ENCODE results near the gene USP4. TPM values are rescaled to one million over a fixed set of nuclear protein-coding genes. Genes with fewer than 3 reads are reported as not detected.
"Not testable (repeated sequence)": the region's sequence is repeated elsewhere in the genome, so short reads cannot be mapped to it uniquely, and the experiment has no call there.

USP4 gene
- total RNA-seq, 1 donor from 2014 or later = 34.7 TPM

DNA sequence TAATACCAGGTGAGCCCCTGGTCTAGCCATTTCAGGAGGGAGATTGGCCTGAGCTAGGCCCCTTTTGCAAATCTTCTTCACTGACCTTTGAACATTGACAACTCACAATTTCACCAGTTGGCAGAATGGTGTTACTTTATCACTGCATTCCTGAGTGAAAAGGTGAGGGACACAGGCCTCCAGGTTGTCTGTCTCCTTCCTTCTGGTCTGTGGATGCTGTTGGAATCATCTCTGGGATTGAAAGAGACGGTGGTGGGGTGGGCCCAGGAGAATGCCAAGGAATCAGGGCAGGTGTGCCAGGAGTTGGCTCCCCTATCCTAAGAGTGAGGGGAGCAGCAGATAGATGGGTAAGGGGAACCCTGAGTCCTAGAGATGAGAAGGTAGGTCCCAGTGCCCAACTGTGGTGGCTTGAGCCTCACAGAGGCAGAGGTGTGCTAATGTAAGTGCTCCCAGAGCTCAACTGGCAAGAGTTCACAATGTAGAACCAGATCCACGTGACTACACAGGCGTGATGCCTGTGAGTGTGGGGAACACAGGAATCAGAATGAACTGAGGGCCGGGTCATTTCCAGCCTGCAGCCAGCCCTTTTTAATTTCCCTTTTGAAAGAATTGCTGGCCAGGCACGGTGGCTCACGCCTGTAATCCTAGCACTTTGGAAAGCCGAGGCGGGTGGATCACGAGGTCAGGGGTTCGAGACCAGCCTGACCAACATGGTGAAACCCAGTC is 74.0 kb downstream of the USP4 start:
- ATAC-seq (ENCODE audit: poor library complexity) (peak; percentile 35), DNase-seq (peak; percentile 26)
- intact Hi-C loops (cut with DNase I) = no loop called here

DNA sequence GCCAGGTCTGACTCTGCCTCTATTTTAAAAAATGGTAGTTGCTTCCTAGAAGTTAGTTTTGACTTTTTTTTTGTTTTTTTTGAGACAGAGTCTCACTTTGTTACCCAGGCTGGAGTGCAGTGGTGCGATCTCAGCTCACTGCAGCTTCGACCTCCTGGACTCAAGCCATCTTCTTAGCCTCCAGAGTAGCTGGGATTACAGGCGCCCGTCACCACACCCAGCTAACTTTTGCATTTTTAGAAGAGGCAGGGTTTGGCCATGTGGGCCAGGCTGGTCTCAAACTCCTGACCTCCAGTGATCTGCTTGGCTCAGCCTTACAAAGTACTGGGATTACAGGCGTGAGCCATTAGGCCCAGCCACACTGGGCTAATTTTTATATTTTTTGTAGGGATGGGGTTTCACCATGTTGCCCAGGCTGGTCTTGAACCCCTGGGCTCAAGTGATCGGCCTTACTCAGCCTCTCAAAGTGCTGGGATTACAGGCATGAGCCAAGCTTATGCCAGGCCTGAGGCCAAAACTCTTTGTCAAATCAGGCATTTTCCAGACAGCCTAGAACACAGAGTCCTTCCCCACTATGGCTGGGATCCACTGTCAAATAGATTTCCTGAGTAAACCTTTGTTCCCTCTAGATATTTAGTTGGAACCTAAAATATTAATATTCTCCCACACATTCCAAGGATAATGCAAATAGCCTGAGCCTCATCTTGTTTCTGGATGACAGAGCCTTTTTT is 76.5 kb downstream of the USP4 start:
- DNase-seq (peak; percentile 20), ATAC-seq (ENCODE audit: poor library complexity) (peak; percentile 33)
- intact Hi-C loops (cut with DNase I) = no loop called here

DNA sequence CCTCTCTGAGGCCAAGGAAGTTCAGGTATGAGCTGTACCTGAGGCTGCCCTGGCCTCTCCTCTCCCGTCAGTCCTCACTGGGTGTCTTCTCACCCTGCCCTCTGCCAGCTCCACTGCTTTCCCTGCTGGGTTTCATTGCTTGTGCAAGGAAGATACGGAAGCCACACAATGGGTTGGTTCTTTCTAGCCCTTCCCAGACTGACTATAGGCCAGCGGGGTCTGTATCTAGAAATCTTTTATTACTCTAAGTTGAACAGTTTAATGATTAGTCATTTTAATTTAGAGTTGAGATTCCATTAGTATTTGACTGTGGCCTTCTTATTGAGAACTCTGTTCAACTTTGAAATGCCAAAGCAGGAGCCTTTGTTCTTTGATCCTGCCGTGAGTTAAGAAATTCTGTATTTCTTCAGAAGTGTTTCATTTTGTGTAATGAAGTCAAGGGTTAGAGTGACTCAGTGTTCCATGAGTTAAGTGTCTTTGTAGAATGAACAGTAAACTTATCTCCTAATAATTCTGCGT is 79.0 kb downstream of the USP4 start:
- DNase-seq (peak; percentile 17), ATAC-seq (ENCODE audit: poor library complexity) (no peak)
- intact Hi-C loops (cut with DNase I) = no loop called here

DNA sequence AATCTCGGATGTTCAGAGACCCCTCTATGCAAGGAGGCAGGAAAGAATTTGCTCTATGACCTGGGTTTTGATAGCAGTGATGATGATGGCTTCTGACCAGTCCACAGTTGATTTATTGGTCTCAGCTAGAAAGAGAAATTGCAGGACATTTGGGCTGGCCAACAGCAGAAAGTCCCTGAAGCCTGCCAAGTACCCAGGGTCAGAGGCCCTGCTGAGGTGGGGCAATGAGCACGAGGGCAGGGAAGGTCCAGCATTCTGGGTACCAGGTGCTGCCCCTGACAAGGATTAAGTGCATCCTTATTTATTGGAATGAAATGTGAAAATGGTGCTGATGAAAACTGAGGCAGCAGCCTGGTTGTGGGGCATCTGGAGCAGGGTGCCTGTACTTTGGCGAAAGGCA is 82.7 kb downstream of the USP4 start:
- no peak for ATAC-seq (ENCODE audit: poor library complexity)
- intact Hi-C loops (cut with DNase I) = no loop called here
- DNase-seq = peak; percentile 4

DNA sequence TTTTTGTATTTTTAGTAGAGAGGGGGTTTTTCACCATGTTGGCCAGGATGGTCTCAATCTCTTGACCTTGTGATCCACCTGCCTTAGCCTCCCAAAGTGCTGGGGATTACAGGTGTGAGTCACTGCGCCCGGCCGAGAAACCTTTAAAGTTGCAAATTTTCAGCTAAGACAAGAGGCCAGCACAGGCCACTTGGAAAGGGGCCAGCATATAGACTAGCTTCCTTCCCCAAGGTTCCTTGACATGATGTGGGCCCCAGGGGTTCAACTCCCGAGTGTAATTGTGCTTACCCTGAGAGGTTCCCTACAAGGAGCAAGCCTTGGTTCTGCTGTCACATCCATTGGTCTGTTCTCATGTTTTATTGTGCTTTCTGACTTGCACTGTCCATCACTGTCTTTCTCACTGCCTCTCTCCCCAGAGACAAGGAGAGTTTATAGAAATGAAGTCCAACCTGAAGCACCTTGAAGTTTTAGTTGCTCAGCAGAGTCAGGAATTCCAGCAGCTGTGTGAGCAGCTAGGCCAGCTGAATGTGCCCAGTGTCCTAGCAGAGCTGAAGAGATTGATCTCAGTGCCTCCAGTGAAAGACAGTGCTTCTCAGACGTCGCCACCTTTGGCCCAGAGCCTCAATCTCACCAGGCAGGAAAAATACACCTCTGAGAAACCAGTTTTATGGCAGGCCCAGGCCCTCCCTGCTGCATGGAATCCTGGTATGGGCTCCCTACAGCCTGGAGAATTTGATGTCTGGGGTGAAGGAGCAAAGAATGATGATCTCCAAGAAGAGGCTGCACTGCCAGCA is 83.9 kb downstream of the USP4 start:
- DNase-seq (peak; percentile 17), ATAC-seq (ENCODE audit: poor library complexity) (no peak)
- intact Hi-C loops (cut with DNase I) = no loop called here

DNA sequence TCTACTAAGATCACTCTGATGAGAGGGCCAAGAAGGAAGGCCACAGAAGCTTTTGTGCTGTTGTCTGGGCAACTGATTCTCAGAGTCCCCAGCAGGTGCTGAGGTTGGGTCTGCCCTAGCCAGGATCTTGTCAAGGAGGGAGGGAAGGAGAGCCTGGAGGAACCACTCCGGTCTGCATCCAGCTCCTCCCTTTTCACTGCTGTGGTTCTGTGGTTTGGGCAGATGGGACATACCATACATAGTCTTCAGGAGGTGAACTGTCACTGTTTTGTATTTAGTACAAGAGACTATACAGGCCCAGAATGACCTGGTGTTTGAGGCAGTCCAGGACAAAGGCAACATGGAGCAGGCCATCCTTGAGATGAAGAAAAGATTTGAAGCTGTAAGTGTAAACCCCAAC is 84.7 kb downstream of the USP4 start:
- ATAC-seq (ENCODE audit: poor library complexity) (no peak), DNase-seq (peak; percentile 2)
- intact Hi-C loops (cut with DNase I) = no loop called here

DNA sequence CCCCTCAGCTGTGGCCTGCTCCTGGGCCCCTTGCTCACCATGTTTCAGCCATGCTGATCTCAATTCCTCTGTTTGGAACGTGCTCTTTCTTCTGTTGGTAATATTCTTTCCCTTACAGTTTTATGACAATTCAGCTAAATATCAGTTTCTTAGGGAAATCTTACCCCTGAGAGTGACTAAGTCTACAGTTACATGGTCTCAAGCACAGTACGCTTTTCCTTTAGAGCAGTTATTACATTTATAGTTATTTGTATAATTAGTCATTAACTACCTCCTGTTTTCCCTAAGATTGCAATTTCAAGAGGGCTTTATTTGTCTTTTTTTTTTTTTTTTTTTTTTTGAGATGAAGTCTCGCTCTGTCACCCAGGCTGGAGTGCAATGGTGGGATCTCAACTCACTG is 86.3 kb downstream of the USP4 start:
- intact Hi-C loops (cut with DNase I) = no loop called here
- DNase-seq (no peak), ATAC-seq (ENCODE audit: poor library complexity) (no peak)

DNA sequence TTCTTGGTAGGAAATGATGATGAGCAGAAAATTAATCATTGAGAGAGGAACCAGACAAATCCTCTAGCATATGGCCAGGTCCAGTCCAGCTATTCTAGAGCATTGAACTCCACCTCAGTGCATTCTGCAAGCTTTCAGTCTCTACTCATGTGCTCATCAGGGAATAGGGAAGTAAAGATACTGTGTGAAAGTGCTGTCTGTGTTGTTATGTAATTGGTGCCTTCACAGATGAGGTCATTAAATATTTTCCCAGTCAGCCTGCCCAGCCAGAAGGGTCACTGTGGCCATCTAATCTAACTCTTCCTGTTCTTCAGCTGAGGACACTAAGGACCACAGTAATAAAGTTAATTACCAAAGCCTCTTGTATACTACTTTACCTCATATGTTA is 91.0 kb downstream of the USP4 start:
- DNase-seq (no peak), ATAC-seq (ENCODE audit: poor library complexity) (peak; percentile 93)
- intact Hi-C loops (cut with DNase I) = no loop called here

DNA sequence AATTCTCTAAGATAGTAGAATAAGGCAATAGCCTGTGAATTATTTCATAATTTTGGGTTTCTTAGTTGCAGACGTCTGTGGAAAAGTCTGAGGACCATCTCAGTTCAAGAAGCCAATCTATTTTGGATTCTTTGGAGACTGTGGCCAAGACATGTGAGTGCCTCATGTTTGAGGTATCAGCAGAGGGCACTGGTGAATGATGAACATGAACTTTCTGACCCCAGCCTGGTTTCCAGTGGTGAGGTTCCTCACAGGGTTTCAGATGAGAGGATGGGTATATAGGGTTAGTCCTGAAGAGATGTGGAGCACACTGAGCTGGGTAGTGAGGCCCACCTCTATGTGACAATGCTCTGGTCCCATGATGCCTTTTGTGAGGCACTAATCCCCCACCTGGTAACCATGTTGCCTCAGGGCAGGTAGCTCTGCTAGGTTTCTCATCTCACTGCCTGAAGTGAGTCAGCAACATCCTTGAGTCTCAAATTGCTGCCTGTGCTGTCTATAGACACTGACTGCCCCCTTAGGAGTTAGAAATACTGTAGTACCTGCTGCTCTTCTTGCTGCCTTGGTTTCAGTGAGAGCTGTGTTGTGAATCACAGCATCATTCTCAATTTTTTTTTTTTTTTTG is 95.2 kb downstream of the USP4 start:
- DNase-seq (peak; percentile 3), ATAC-seq (ENCODE audit: poor library complexity) (no peak)
- intact Hi-C loops (cut with DNase I) = no loop called here

DNA sequence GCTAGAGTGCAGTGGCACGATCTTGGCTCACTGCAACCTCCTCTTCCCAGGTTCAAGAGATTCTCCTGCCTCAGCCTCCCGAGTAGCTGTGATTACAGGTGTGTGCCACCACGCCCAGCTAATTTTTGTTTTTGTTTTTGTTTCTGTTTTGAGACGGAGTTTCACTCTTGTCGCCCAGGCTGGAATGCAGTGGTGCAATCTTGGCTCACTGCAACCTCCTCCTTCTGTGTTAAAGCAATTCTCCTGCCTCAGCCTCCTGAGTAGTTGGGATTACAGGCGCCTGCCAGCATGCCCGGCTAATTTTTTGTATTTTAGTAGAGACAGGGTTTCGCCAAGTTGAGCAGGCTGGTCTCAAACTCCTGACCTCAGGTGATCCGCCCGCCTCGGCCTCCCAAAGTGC is 99.8 kb downstream of the USP4 start:
- DNase-seq; ATAC-seq (ENCODE audit: poor library complexity): not testable (repeated sequence)

DNA sequence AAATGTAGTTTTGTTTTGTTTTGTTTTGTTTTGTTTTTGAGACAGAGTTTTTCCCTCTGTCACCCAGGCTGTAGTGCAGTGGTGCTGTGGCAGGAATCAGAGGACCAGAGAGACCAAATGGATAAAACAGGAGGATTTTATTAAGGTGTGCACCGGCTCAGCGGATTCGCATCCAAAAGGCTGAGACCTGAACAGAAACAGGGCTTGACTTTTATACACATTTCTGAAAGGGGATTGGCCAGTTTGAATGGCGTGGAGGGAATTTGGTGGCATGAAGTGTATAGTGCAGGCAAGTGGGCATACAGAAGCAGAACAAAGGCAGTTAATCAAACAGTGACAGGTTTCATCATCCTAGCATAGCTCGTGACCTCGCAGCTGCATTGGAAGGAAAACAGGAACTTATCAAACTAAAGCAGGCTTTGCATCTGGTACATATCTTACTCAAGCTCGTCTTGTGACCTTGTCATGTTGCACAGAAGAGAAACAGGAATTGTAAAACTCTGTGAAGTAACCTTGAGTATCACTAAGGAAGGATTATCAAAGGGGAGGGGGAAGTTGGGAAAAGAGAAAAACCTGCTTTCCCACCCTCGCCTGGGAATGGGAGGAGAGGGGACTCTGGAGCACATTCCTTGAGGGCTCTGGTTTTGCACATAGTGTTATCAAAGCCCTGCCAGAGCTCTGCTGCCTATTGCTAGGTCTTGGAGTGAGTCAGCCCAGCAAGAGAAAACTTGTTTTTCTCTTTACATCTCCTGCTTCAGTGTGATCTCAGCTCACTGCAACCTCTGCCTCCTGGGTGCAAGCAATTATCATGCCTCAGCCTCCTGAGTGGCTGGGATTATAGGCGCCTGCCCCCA is 101.4 kb downstream of the USP4 start:
- ATAC-seq (ENCODE audit: poor library complexity) (peak; percentile 90), DNase-seq (no peak)
- intact Hi-C loops (cut with DNase I) = no loop called here

More for the DNA sequence above, 99.8 kb downstream of the USP4 start:
- intact Hi-C loops (cut with DNase I) = not testable (repeated sequence)

DNA sequence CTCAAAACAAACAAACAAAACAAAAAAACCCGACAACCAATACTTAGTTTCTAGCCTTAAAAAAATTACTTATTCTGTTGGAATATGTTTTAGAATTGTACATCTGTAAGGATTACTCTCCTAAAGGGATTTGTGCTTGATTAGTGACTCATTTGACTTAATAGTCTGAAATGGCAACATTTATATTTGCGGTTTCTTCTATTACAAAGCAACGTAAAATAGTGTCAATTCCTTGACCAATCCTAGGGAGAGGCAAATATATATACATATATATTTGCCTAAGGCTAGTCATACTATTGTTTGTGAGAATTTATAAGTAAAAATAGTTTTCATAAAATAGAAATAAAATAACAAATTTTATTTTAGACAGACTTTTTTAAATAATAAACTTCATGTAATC is 102.5 kb downstream of the USP4 start:
- intact Hi-C loops (cut with DNase I) = no loop called here
- DNase-seq (no peak), ATAC-seq (ENCODE audit: poor library complexity) (no peak)

DNA sequence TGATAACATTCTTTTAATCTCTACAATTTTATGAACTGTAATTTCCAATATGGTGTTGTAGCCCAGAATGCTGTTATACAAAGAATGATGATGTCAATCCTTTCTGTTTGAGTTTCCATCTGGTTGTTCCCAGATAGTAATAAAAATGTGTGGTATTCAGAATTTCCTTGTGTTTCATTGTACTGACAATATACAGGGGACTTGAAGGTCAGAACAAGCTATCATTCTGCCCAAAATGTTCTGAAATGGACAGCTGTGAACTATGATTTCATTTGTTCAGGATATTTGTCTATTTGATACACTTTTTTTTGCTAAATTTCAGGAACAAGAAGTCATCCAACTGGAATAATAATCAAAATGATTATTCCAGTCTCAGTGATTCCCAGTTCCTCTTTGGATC is 103.6 kb downstream of the USP4 start:
- DNase-seq (no peak), ATAC-seq (ENCODE audit: poor library complexity) (no peak)
- intact Hi-C loops (cut with DNase I) = no loop called here

DNA sequence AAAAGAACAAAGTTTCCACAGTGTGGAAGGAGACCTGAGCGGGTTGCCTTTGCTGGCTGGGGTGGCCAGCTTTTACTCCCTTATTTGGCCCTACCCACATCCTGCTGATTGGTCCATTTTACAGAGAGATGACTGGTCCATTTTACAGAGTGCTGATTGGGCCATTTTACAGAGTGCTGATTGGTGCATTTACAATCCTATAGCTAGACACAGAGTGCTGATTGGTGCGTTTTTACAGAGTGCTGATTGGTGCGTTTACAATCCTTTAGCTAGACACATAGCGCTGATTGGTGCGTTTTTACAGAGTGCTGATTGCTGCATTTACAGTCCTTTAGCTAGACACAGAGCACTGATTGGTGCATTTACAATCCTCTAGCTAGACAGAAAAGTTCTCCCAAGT is 111.0 kb downstream of the USP4 start:
- intact Hi-C loops (cut with DNase I); ATAC-seq (ENCODE audit: poor library complexity); DNase-seq: not testable (repeated sequence)

Measured in Right ventricle myocardium superior (tissue), 1 donor.